ENCODE results near the gene SDHB.
"Not testable (repeated sequence)": the region's sequence is repeated elsewhere in the genome, so short reads cannot be mapped to it uniquely, and the experiment has no call there.

SDHB gene

GRCh38 chr1:17075470-17076255 is 21.8 kb upstream of the SDHB start:
- Histone ChIP-seq H3K9me3 (ENCODE audit: control insufficient read depth, insufficient read depth, low read length) (no peaks in the 10 kb centered on the region), H3K27ac (ENCODE audit: low read depth, low read length) (no peak overlapping the region), H3K27me3 (ENCODE audit: control insufficient read depth, insufficient read depth, low read length) (no peaks in the 10 kb centered on the region), H3K4me1 (ENCODE audit: control insufficient read depth, insufficient read depth, low read length) (no peaks in the 10 kb centered on the region), H3K36me3 (ENCODE audit: control insufficient read depth, insufficient read depth, low read length) (no peaks in the 10 kb centered on the region), H3K9ac (ENCODE audit: low read depth, low read length) (no peak overlapping the region), H3K4me3 (ENCODE audit: low read depth, low read length) (no peak overlapping the region)

- no peaks in the 10 kb centered on the region for H3K9me3 ChIP-seq (ENCODE audit: control insufficient read depth, insufficient read depth, low read length)
- no peak overlapping the region for H3K27ac ChIP-seq (ENCODE audit: low read depth, low read length)
- no peak overlapping the region for H3K4me3 ChIP-seq (ENCODE audit: low read depth, low read length)
- H3K4me1 ChIP-seq (ENCODE audit: control insufficient read depth, insufficient read depth, low read length): no peaks in the 10 kb centered on the region
- H3K9ac ChIP-seq (ENCODE audit: low read depth, low read length): no peak overlapping the region
- no peaks in the 10 kb centered on the region for H3K36me3 ChIP-seq (ENCODE audit: control insufficient read depth, insufficient read depth, low read length)
- no peaks in the 10 kb centered on the region for H3K27me3 ChIP-seq (ENCODE audit: control insufficient read depth, insufficient read depth, low read length)
These were observed 18.0 kb upstream of the SDHB start for GRCh38 chr1:17071794-17072193.

- Histone ChIP-seq H3K9me3 (ENCODE audit: control insufficient read depth, insufficient read depth, low read length) (no peaks in the 10 kb centered on the region), H3K9ac (ENCODE audit: low read depth, low read length) (no peak overlapping the region), H3K4me3 (ENCODE audit: low read depth, low read length) (no peak overlapping the region)
These were observed 16.3 kb upstream of the SDHB start for GRCh38 chr1:17070163-17070525.

DNA sequence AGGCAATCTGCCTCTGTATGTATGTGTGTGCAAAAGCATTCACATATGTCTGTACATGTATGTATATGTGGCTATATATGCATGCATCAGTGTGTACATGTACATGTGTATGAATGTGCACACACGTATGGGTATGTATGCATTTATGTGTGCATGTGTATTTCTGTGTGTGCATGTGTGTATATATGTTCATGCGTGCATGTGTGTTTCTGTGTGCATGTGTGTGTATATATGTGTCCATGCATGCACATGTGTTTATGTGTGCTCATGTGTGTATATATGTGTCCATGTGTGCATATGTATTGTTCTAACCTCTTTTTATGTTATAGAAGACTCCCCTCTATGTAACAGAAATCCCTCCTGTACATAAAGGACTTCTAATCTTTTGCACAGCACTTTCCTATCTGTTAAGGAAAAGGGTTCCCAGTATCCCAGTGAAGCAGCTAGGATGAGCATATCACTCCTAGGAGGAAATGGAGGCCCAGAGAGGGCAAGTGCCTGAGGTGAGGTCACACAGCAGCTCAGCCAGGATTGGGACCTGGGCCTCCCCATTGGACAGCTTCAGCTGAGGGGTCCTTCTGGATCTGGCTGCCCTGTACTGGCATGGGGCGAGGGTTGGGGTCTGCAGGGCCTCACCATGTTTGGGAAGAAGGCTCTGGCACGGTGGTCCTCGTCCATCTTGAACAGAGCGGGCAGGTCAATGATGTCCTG is 15.8 kb upstream of the SDHB start:
- H3K9me3 ChIP-seq (ENCODE audit: control insufficient read depth, insufficient read depth, low read length): no peaks in the 10 kb centered on the region
- no peak overlapping the region for H3K4me3 ChIP-seq (ENCODE audit: low read depth, low read length)
- H3K27ac ChIP-seq (ENCODE audit: low read depth, low read length): no peak overlapping the region
- H3K9ac ChIP-seq (ENCODE audit: low read depth, low read length): no peak overlapping the region
- no peaks in the 10 kb centered on the region for H3K36me3 ChIP-seq (ENCODE audit: control insufficient read depth, insufficient read depth, low read length)
- H3K27me3 ChIP-seq (ENCODE audit: control insufficient read depth, insufficient read depth, low read length): no peaks in the 10 kb centered on the region
- H3K4me1 ChIP-seq (ENCODE audit: control insufficient read depth, insufficient read depth, low read length): no peaks in the 10 kb centered on the region

More at GRCh38 chr1:17070163-17070525, 16.3 kb upstream of the SDHB start:
- Histone ChIP-seq H3K36me3 (ENCODE audit: control insufficient read depth, insufficient read depth, low read length) (no peaks in the 10 kb centered on the region), H3K27me3 (ENCODE audit: control insufficient read depth, insufficient read depth, low read length) (no peaks in the 10 kb centered on the region), H3K27ac (ENCODE audit: low read depth, low read length) (no peak overlapping the region), H3K4me1 (ENCODE audit: control insufficient read depth, insufficient read depth, low read length) (no peaks in the 10 kb centered on the region)

DNA sequence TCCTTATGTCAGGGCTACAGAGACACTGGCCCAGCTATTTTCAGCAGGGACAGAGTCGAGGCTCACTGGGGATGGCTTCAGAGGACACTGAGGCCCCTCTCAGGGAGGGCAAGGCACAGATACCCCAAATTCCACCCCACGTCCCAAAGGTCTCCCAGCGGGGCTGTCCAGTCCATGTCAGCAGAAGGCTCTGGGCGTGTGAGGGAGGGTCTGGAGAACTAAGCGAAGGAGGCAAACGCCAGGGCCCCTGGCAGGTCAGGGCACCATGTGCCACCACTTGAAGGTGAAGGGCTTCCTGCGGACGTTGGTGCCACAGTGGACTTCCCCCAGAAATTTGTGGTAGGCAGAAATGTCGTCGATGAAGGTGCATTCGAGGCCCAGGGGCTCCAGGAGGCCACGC is 15.0 kb upstream of the SDHB start:
- H3K27ac ChIP-seq (ENCODE audit: low read depth, low read length): no peak overlapping the region
- no peaks in the 10 kb centered on the region for H3K9me3 ChIP-seq (ENCODE audit: control insufficient read depth, insufficient read depth, low read length)
- no peaks in the 10 kb centered on the region for H3K4me1 ChIP-seq (ENCODE audit: control insufficient read depth, insufficient read depth, low read length)
- no peak overlapping the region for H3K9ac ChIP-seq (ENCODE audit: low read depth, low read length)
- H3K36me3 ChIP-seq (ENCODE audit: control insufficient read depth, insufficient read depth, low read length): no peaks in the 10 kb centered on the region
- no peaks in the 10 kb centered on the region for H3K27me3 ChIP-seq (ENCODE audit: control insufficient read depth, insufficient read depth, low read length)
- no peak overlapping the region for H3K4me3 ChIP-seq (ENCODE audit: low read depth, low read length)

DNA sequence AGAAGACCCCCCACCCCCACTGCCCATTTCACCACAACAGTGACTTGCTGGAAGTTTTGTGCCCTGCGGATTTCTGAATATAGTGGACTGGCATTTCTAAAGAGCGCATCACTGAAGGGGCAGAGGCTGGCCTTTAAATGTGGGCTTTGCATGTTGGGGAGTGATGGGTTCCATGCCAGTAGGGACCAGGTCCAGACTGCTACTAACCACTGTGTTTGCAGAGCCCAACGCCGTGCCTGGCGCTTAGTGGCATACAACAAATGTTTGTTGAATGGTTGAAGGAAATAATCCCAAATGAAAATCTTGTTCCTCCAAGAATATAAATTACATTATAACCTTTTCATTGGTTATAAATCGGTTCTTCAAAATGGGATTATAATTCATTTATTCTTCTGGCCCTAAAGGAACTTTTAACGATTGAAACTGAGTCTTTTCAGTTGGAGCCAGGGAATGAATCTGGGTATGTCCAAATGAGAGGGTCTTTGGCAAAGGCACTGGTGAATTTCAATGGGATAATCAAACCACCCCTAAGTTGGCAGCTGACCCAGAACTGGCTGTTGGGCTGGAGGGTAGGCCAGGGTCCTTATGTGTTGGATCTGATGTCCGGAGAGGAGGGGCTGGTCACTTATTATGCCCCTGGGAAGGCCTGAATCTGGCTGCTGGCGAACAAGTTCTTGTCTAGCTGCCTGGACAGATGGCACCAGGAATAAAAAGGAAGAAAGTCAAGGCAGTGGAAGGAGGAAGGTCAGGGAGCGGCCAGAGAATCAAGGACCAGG is 13.8 kb upstream of the SDHB start:
- Histone ChIP-seq H3K9me3 (ENCODE audit: control insufficient read depth, insufficient read depth, low read length) (no peaks in the 10 kb centered on the region), H3K9ac (ENCODE audit: low read depth, low read length) (no peak overlapping the region), H3K36me3 (ENCODE audit: control insufficient read depth, insufficient read depth, low read length) (no peaks in the 10 kb centered on the region), H3K4me3 (ENCODE audit: low read depth, low read length) (no peak overlapping the region), H3K27me3 (ENCODE audit: control insufficient read depth, insufficient read depth, low read length) (no peaks in the 10 kb centered on the region), H3K4me1 (ENCODE audit: control insufficient read depth, insufficient read depth, low read length) (0 out of 2 replicates have a peak, but pooled peaks cover 4% of the 10 kb centered on the region), H3K27ac (ENCODE audit: low read depth, low read length) (no peak overlapping the region)

DNA sequence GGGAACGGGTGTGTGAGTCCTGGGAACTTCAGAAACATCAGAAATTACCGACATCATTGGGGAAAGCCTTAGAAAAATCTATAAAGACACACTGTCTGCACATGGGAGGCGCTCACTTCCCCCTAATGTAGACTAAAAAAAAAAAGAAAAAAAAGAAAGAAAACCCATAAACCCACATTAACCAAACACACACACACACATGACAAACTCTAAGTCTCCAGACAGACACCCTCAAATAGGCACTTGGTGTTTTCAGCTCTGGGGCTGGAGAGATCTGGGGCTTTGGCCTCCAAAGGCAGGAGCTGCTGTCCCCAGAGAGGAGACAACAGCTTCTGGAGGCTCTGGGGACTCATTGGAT is 13.2 kb upstream of the SDHB start:
- H3K27me3 ChIP-seq (ENCODE audit: control insufficient read depth, insufficient read depth, low read length): no peaks in the 10 kb centered on the region
- no peak overlapping the region for H3K27ac ChIP-seq (ENCODE audit: low read depth, low read length)
- H3K9me3 ChIP-seq (ENCODE audit: control insufficient read depth, insufficient read depth, low read length): no peaks in the 10 kb centered on the region
- no peak overlapping the region for H3K9ac ChIP-seq (ENCODE audit: low read depth, low read length)
- 0 out of 2 replicates have a peak, but pooled peaks cover 4% of the 10 kb centered on the region for H3K4me1 ChIP-seq (ENCODE audit: control insufficient read depth, insufficient read depth, low read length)
- no peak overlapping the region for H3K4me3 ChIP-seq (ENCODE audit: low read depth, low read length)
- no peaks in the 10 kb centered on the region for H3K36me3 ChIP-seq (ENCODE audit: control insufficient read depth, insufficient read depth, low read length)

GRCh38 chr1:17066361-17067068 is 12.7 kb upstream of the SDHB start:
- Histone ChIP-seq H3K27me3 (ENCODE audit: control insufficient read depth, insufficient read depth, low read length) (no peaks in the 10 kb centered on the region), H3K4me1 (ENCODE audit: control insufficient read depth, insufficient read depth, low read length) (0 out of 2 replicates have a peak, but pooled peaks cover 4% of the 10 kb centered on the region), H3K4me3 (ENCODE audit: low read depth, low read length) (no peak overlapping the region), H3K9ac (ENCODE audit: low read depth, low read length) (no peak overlapping the region), H3K27ac (ENCODE audit: low read depth, low read length) (no peak overlapping the region), H3K36me3 (ENCODE audit: control insufficient read depth, insufficient read depth, low read length) (no peaks in the 10 kb centered on the region), H3K9me3 (ENCODE audit: control insufficient read depth, insufficient read depth, low read length) (no peaks in the 10 kb centered on the region)

GRCh38 chr1:17065666-17066065 is 11.8 kb upstream of the SDHB start:
- H3K9ac ChIP-seq (ENCODE audit: low read depth, low read length): no peak overlapping the region
- H3K4me3 ChIP-seq (ENCODE audit: low read depth, low read length): no peak overlapping the region
- peaks cover 6% of the 10 kb centered on the region for H3K4me1 ChIP-seq (ENCODE audit: control insufficient read depth, insufficient read depth, low read length)
- H3K9me3 ChIP-seq (ENCODE audit: control insufficient read depth, insufficient read depth, low read length): no peaks in the 10 kb centered on the region
- H3K27ac ChIP-seq (ENCODE audit: low read depth, low read length): no peak overlapping the region
- H3K36me3 ChIP-seq (ENCODE audit: control insufficient read depth, insufficient read depth, low read length): no peaks in the 10 kb centered on the region
- no peaks in the 10 kb centered on the region for H3K27me3 ChIP-seq (ENCODE audit: control insufficient read depth, insufficient read depth, low read length)

- not testable (repeated sequence) for H3K36me3 ChIP-seq (ENCODE audit: control insufficient read depth, insufficient read depth, low read length); H3K9me3 ChIP-seq (ENCODE audit: control insufficient read depth, insufficient read depth, low read length); H3K4me3 ChIP-seq (ENCODE audit: low read depth, low read length); H3K27ac ChIP-seq (ENCODE audit: low read depth, low read length); H3K9ac ChIP-seq (ENCODE audit: low read depth, low read length); H3K27me3 ChIP-seq (ENCODE audit: control insufficient read depth, insufficient read depth, low read length)
- peaks cover 15% of the 10 kb centered on the region for H3K4me1 ChIP-seq (ENCODE audit: control insufficient read depth, insufficient read depth, low read length)
These were observed 8.9 kb upstream of the SDHB start for GRCh38 chr1:17062751-17063150.
